ENCODE measurements around the gene BSCL2. TPM values are rescaled to one million over a fixed set of nuclear protein-coding genes. Genes with fewer than 3 reads are reported as not detected.

Gene BSCL2
- total and polyA plus RNA-seq, 12 donors, result 8.5 to 83.0 (median 19.7) TPM

DNA sequence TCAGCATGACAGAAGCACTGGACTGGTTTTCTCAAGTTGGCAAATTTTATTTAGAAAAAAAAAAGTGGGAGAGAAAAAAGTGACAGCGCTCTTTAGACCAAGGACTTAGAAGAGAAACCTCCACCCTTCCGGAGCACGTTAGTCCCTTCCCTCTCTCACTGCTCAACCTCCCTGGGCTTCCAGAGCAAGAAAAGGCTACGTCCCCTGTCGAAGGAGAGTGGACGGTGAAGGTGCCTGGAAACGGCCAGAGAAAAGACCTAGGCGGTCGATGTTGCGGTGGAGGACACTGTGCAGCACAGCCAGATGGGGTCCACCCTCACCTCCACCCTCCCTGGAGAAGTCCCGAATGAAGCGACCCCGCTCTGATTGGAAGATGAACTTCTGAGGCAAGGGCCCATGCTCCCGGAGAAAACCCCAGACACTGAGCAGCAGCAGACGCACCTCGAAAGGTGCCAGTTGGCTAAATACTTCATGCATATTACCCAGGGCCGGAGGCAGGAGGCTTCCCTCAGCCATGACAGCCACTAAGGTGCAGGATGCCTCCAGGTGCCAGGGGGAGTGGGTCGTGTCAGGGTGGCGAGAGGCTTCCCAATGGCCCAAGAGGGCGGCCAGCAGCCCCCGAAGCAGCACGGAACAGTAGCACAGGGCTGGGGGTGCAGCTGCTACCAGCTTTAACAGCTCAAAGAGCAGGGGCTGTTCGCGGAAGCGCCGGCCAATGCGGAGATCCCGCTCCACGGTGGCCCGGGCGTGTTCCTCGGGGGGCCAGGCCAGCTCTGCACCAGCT, 60.2 kb downstream of the BSCL2 start:
- H3K27ac ChIP-seq, result peak overlapping the region in 6 of 10 donors; percentile 6 to 98 (median 69)
- ATAC-seq, result peak in 3 of 8 donors; percentile 0 to 21 (median 1)
- H3K4me1 ChIP-seq, result peaks cover 12 to 36% (median 33%) of the 10 kb centered on the region in 9 donors
- intact Hi-C loops (cut with DNase I), result loop anchor here in 2 of 10 donors (2.0 kb wide), 1 partner anchor 24 kb away; no protein-coding TSS in a partner anchor
- no peaks in the 10 kb centered on the region for H3K27me3 ChIP-seq
- DNase-seq, result no peak
- WGBS, 2 donors, result 62% methylated on average over 32 of the region's 32 CpGs
- H3K9me3 ChIP-seq, result no peaks in the 10 kb centered on the region
- peak overlapping the region in 7 of 10 donors; percentile 87 to 100 (median 96) for H3K4me3 ChIP-seq
- TF ChIP-seq, protein P1, sequence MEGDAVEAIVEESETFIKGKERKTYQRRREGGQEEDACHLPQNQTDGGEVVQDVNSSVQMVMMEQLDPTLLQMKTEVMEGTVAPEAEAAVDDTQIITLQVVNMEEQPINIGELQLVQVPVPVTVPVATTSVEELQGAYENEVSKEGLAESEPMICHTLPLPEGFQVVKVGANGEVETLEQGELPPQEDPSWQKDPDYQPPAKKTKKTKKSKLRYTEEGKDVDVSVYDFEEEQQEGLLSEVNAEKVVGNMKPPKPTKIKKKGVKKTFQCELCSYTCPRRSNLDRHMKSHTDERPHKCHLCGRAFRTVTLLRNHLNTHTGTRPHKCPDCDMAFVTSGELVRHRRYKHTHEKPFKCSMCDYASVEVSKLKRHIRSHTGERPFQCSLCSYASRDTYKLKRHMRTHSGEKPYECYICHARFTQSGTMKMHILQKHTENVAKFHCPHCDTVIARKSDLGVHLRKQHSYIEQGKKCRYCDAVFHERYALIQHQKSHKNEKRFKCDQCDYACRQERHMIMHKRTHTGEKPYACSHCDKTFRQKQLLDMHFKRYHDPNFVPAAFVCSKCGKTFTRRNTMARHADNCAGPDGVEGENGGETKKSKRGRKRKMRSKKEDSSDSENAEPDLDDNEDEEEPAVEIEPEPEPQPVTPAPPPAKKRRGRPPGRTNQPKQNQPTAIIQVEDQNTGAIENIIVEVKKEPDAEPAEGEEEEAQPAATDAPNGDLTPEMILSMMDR (IDR thresholded peaks at IDR 0.05), result no peak
- H3K36me3 ChIP-seq, result peaks cover 0 to 63% (median 27%) of the 10 kb centered on the region in 9 donors

DNA sequence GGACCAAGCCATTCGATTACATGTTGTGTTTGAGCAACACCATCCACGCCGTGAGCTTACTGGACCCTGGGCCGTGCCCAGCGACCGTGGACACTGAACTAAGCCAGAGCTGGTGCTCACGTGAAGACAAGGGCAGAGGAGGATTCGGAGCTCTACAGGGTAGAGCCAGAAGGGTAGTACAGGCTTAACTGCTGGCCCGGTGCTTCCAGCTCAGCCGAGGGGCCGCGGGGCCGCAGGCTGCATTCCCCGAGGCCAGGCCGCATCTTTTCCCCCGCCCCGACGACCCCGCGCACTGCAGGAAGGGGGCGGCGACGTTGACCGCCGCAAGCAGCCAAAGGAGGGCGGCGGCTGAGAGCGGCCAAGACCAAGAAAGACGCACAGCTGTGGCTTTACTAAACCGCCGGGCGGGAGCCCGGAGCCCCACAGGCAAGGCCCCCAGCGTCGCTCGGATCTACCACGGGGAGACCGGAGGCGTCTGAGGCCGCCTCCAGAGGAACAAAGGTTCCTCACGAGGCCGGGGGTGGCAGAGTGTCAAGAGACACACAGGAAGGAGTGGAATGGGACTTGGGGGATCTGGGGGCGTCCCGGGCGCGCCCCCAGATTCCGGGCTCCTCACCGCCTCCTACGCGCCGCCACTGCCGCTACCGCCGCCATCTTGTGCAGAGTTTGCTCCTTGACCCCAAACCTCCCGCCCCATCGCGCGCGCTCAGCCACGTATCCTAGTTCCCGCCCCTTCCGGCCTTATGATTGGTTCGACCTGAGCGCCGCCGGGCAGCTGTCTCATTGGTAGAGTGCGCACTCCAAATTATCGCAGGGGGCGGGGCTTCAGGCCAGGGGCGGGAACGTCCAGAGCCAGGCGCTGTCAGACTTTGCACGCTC, 61.0 kb downstream of the BSCL2 start, which contains the start of gene GANAB:
Gene GANAB, minus strand, starts transcription at position 668 of the 879 bp plus-strand sequence. Its CDS starts 14 bp downstream, at position 654.
- Histone ChIP-seq H3K4me3 (peak within 1 kb of the TSS; percentile 65 to 100 (median 96)), H3K27me3 (no peaks in the 10 kb centered on the region), H3K4me1 (peaks cover 12 to 31% (median 25%) of the 10 kb centered on the region in 9 donors), H3K9me3 (no peaks in the 10 kb centered on the region), H3K27ac (peak within 1 kb of the TSS; percentile 68 to 98 (median 96)), H3K36me3 (peaks cover 0 to 63% (median 27%) of the 10 kb centered on the region in 9 donors)
- TF ChIP-seq, protein P1 (IDR thresholded peaks at IDR 0.05), result no peak
- 0 to 1% methylated on average over 73 of the region's 73 CpGs for WGBS, 2 donors
- intact Hi-C loops (cut with DNase I), result loop anchor here in 2 of 10 donors (2.0 kb wide), 1 partner anchor 23 kb away; no protein-coding TSS in a partner anchor
- ATAC-seq (peak; percentile 96 to 100 (median 98)), DNase-seq (peak; percentile 99 to 100)

DNA sequence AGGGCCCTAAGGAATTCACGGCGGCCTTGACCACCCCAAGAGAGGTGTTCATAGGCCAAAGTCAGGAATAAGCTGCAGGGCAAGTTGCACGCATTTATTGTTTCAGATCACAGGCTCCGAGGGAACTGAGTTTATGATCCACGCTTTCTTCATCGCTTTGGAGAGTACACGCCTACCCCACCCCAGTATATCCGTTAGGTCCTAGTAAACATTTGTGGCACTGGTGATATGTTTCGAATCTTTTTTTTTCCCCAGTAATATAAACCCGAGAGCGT, 61.6 kb downstream of the BSCL2 start:
- peak overlapping the region in 9 of 10 donors; percentile 93 to 98 (median 97) for H3K27ac ChIP-seq
- H3K4me1 ChIP-seq, result peaks cover 12 to 35% (median 25%) of the 10 kb centered on the region in 9 donors
- H3K36me3 ChIP-seq, result peaks cover 0 to 60% (median 27%) of the 10 kb centered on the region in 9 donors
- H3K27me3 ChIP-seq, result no peaks in the 10 kb centered on the region
- no peak for ATAC-seq
- 12 to 13% methylated on average over 11 of the region's 11 CpGs for WGBS, 2 donors
- intact Hi-C loops (cut with DNase I), result no loop called here
- no peaks in the 10 kb centered on the region for H3K9me3 ChIP-seq
- peak overlapping the region; percentile 65 to 100 (median 96) for H3K4me3 ChIP-seq
- TF ChIP-seq, protein P1 (IDR thresholded peaks at IDR 0.05), result no peak
- no peak for DNase-seq

DNA sequence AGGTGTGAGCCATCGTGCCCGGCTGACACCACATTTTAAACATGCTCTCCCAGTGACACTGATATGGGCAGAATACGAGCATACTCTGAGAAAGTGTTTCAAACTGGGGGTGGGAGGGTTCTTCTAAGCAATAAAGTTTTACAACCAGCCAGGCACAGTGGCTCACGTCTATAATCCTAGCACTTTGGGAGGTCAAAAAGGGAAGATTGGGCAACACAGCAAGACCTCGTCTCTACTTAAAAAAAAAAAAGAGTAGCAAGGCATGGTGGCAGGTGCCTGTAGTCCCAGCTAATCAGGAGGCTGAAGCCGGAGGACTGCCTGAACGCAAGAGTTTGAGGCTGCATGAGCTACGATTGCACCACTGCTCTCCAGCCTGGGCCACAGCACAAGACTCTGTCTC, 63.0 kb downstream of the BSCL2 start:
- DNase-seq, result no peak
- ATAC-seq, result no peak
- Histone ChIP-seq H3K9me3 (no peaks in the 10 kb centered on the region), H3K4me3 (no peak overlapping the region), H3K4me1 (peaks cover 12 to 35% (median 25%) of the 10 kb centered on the region in 9 donors), H3K27ac (no peak overlapping the region), H3K36me3 (peaks cover 0 to 56% (median 21%) of the 10 kb centered on the region in 9 donors), H3K27me3 (no peaks in the 10 kb centered on the region)
- 88 to 90% methylated on average over 8 of the region's 8 CpGs for WGBS, 2 donors
- intact Hi-C loops (cut with DNase I), result no loop called here
- TF ChIP-seq, protein P1 (IDR thresholded peaks at IDR 0.05), result no peak

Measured in heart right ventricle (tissue), 16 donors.